ENCODE measurements around the gene S1PR1.
A peak's percentile ranks its signal among the peaks of the same experiment; 100 is the strongest.
"Not testable (repeated sequence)": the region's sequence is repeated elsewhere in the genome, so short reads cannot be mapped to it uniquely, and the experiment has no call there.

S1PR1 gene

GRCh38 chr1:101236516-101237228 is at the start of gene S1PR1:
Gene S1PR1, plus strand, starts transcription at chr1:101237019. Its CDS starts 1,966 bp downstream, at chr1:101238985.
- peak; percentile 45 for DNase-seq (ENCODE audit: low read depth)

- DNase-seq (ENCODE audit: low read depth) = no peak
These were observed 49.5 kb upstream of the S1PR1 start for GRCh38 chr1:101187297-101187696.

GRCh38 chr1:101188331-101188730 is 48.5 kb upstream of the S1PR1 start:
- DNase-seq (ENCODE audit: low read depth) = no peak

GRCh38 chr1:101188968-101189367 is 47.9 kb upstream of the S1PR1 start:
- not testable (repeated sequence) for DNase-seq (ENCODE audit: low read depth)

- no peak for DNase-seq (ENCODE audit: low read depth)
These were observed 46.4 kb upstream of the S1PR1 start for GRCh38 chr1:101190441-101190840.

GRCh38 chr1:101191049-101191448 is 45.8 kb upstream of the S1PR1 start:
- no peak for DNase-seq (ENCODE audit: low read depth)

- DNase-seq (ENCODE audit: low read depth) = no peak
These were observed 43.1 kb upstream of the S1PR1 start for GRCh38 chr1:101193733-101194169.

- no peak for DNase-seq (ENCODE audit: low read depth)
These were observed 42.1 kb upstream of the S1PR1 start for GRCh38 chr1:101194746-101195145.

- DNase-seq (ENCODE audit: low read depth) = no peak
These were observed 40.2 kb upstream of the S1PR1 start for GRCh38 chr1:101196668-101197067.

- no peak for DNase-seq (ENCODE audit: low read depth)
These were observed 37.8 kb upstream of the S1PR1 start for GRCh38 chr1:101198842-101199636.

- no peak for DNase-seq (ENCODE audit: low read depth)
These were observed 37.2 kb upstream of the S1PR1 start for GRCh38 chr1:101199637-101199982.

GRCh38 chr1:101200513-101200912 is 36.3 kb upstream of the S1PR1 start:
- no peak for DNase-seq (ENCODE audit: low read depth)

GRCh38 chr1:101203820-101204540 is 32.8 kb upstream of the S1PR1 start:
- DNase-seq (ENCODE audit: low read depth) = no peak

- no peak for DNase-seq (ENCODE audit: low read depth)
These were observed 31.4 kb upstream of the S1PR1 start for GRCh38 chr1:101205457-101205856.

GRCh38 chr1:101206139-101206538 is 30.7 kb upstream of the S1PR1 start:
- not testable (repeated sequence) for DNase-seq (ENCODE audit: low read depth)

GRCh38 chr1:101207271-101207670 is 29.5 kb upstream of the S1PR1 start:
- DNase-seq (ENCODE audit: low read depth) = not testable (repeated sequence)

- no peak for DNase-seq (ENCODE audit: low read depth)
These were observed 28.9 kb upstream of the S1PR1 start for GRCh38 chr1:101207891-101208290.

GRCh38 chr1:101215363-101216011 is 21.3 kb upstream of the S1PR1 start:
- DNase-seq (ENCODE audit: low read depth) = no peak

GRCh38 chr1:101216623-101217022 is 20.2 kb upstream of the S1PR1 start:
- no peak for DNase-seq (ENCODE audit: low read depth)

- DNase-seq (ENCODE audit: low read depth) = no peak
These were observed 19.7 kb upstream of the S1PR1 start for GRCh38 chr1:101217148-101217547.

- DNase-seq (ENCODE audit: low read depth) = not testable (repeated sequence)
These were observed 17.9 kb upstream of the S1PR1 start for GRCh38 chr1:101218968-101219367.
